Sigmoid colon (tissue), 7 donors: ENCODE measurements around the gene ZRSR2. TPM values are rescaled to one million over a fixed set of nuclear protein-coding genes. Genes with fewer than 3 reads are reported as not detected.
"Not testable (repeated sequence)": the region's sequence is repeated elsewhere in the genome, so short reads cannot be mapped to it uniquely, and the experiment has no call there.

Experiments used
- DNase-seq: peaks from one replicate; pipeline ENCODE4 v3.0.0-alpha.2; 2019
- H3K27ac ChIP-seq, 4 donors: fragments of 200-600 bp; sonication (generic); one replicate each; pipeline ENCODE4 v1.5.1; 2016 to 2019; ENCODE audit warnings: mild to moderate bottlenecking in 1 of 4
- H3K27me3 ChIP-seq, 3 donors: fragments of 200-600 bp; sonication (generic); one replicate each; pipeline ENCODE4 v1.5.1; 2019; ENCODE audit warnings: mild to moderate bottlenecking in 1 of 3
- H3K36me3 ChIP-seq, 4 donors: fragments of 200-600 bp; sonication (generic); one replicate each; pipeline ENCODE4 v1.5.1; 2016 to 2019
- H3K4me1 ChIP-seq, 4 donors: fragments of 200-600 bp; sonication (generic); one replicate each; pipeline ENCODE4 v1.5.1; 2017 to 2019
- H3K4me3 ChIP-seq, 4 donors: fragments of 200-600 bp; sonication (generic); one replicate each; pipeline ENCODE4 v1.5.1; 2017 to 2019; ENCODE audit warnings: mild to moderate bottlenecking in 2 of 4, moderate library complexity in 1 of 4
- H3K9me3 ChIP-seq, 4 donors: fragments of 200-600 bp in 3 of 4; sonication (generic) in 3 of 4; one replicate each; pipeline versions ENCODE4 v1.5.1 to v1.6.1; 2013 to 2019
- CTCF ChIP-seq, 4 experiments: fragments of 450-650 bp in 3 of 4; fragments of 200-600 bp in 1 of 4; IDR thresholded peaks; one replicate each; pipeline ENCODE4 v1.5.1; 2016 to 2019; ENCODE audit warnings: antibody characterized with exemption in 4 of 4, mild to moderate bottlenecking in 3 of 4, moderate library complexity in 2 of 4
- EP300 ChIP-seq, 4 donors: sonication (generic); formaldehyde crosslinking; IDR thresholded peaks; one replicate each; pipeline ENCODE4 v1.6.1; 2017; ENCODE audit warnings: antibody characterized with exemption in 4 of 4
- POLR2A ChIP-seq, 2 donors: fragments of 450-650 bp; IDR thresholded peaks; one replicate each; pipeline ENCODE4 v1.6.1; 2016; ENCODE audit warnings: antibody characterized with exemption in 2 of 2, mild to moderate bottlenecking in 2 of 2, moderate library complexity in 2 of 2
- POLR2AphosphoS5 ChIP-seq, 4 donors: sonication (generic); formaldehyde crosslinking; IDR thresholded peaks; one replicate each; pipeline ENCODE4 v1.6.1; 2017; ENCODE audit warnings: antibody characterized with exemption in 4 of 4
- WGBS, 2 donors: extraction: QIAGEN DNeasy Blood & Tissue Kit; methylation state at CpG; one replicate each; pipeline ENCODE4 v1.1.7; 2013; 5-methylcytosine and 5-hydroxymethylcytosine counted together
- intact Hi-C: fragments of 100-400 bp; cut with DNase I; formaldehyde crosslinking; loops from one replicate; pipeline ENCODE4 v1.15.1; 2023
- polyA plus RNA-seq, 3 donors: library from polyadenylated mRNA; stranded (reverse); fragments of 200-250 nt; gene quantifications; one replicate each; pipeline ENCODE4 v1.2.3, GENCODE V29; 2013
- total RNA-seq, 4 donors: library from RNA; depleted of rRNA; stranded (reverse); fragments of >200 nt; gene quantifications; one replicate each; pipeline ENCODE4 v1.1.0, GENCODE V29; 2016
- donor health status: healthy with polysubstance abuse.
- donor health status: Bipolar disorder and iron deficiency.
- donor health status: healthy.

Gene ZRSR2
- total RNA-seq (10 to 100 TPM in 2 of 4 donors, 1 to 10 TPM in 2; 6.8 to 13.8 (median 11.8) TPM), polyA plus RNA-seq (10 to 100 TPM in 2 of 3 donors, 1 to 10 TPM in 1; 8.6 to 15.6 (median 12.6) TPM)

- Histone ChIP-seq H3K36me3 (no peaks in the 10 kb centered on the region), H3K9me3 (no peaks in the 10 kb centered on the region), H3K4me3 (peak within 1 kb of the TSS; percentile 59 to 88 (median 63)), H3K27ac (peak within 1 kb of the TSS; percentile 80 to 90 (median 84)), H3K27me3 (no peaks in the 10 kb centered on the region), H3K4me1 (peaks cover 0 to 23% (median 4%) of the 10 kb centered on the region in 4 donors)
- DNase-seq = peak; percentile 92
- intact Hi-C loops = loop anchor here (1.0 kb wide), 3 partner anchors 53 to 103 kb away; no protein-coding TSS in a partner anchor
- no peak for TF ChIP-seq CTCF (IDR thresholded peaks at IDR 0.05)
- TF ChIP-seq POLR2AphosphoS5 (IDR thresholded peaks at IDR 0.05) = peak; percentile 74 to 88 (median 83)
- peak; percentile 46 to 48 for TF ChIP-seq POLR2A (IDR thresholded peaks at IDR 0.05)
- WGBS, 2 donors = 0% methylated on average over 55 of the region's 55 CpGs
Observed at GRCh38 chrX:15789979-15790768, at the start of gene ZRSR2. ZRSR2 (plus strand) TSS chrX:15790484; CDS start chrX:15790496, 12 bp downstream.

GRCh38 chrX:15744181-15744867 is 46.0 kb upstream of the ZRSR2 start:
- WGBS, 2 donors = 82 to 89% methylated on average over 9 of the region's 9 CpGs
- Histone ChIP-seq H3K27me3 (no peaks in the 10 kb centered on the region), H3K4me1 (peaks cover 0 to 2% (median under 1%) of the 10 kb centered on the region in 4 donors), H3K4me3 (no peak overlapping the region), H3K36me3 (no peaks in the 10 kb centered on the region), H3K9me3 (no peaks in the 10 kb centered on the region), H3K27ac (no peak overlapping the region)
- TF ChIP-seq POLR2AphosphoS5 (IDR thresholded peaks at IDR 0.05) (no peak), POLR2A (IDR thresholded peaks at IDR 0.05) (no peak), EP300 (IDR thresholded peaks at IDR 0.05) (no peak), CTCF (IDR thresholded peaks at IDR 0.05) (no peak)
- no peak for DNase-seq
- intact Hi-C loops = no loop called here

GRCh38 chrX:15745179-15745578 is 45.1 kb upstream of the ZRSR2 start:
- TF ChIP-seq POLR2AphosphoS5 (IDR thresholded peaks at IDR 0.05) (no peak), POLR2A (IDR thresholded peaks at IDR 0.05) (no peak), EP300 (IDR thresholded peaks at IDR 0.05) (no peak), CTCF (IDR thresholded peaks at IDR 0.05) (no peak)
- Histone ChIP-seq H3K27me3 (no peaks in the 10 kb centered on the region), H3K4me1 (peaks cover 0 to 11% (median 8%) of the 10 kb centered on the region in 4 donors), H3K27ac (no peak overlapping the region), H3K9me3 (no peaks in the 10 kb centered on the region), H3K4me3 (no peak overlapping the region), H3K36me3 (no peaks in the 10 kb centered on the region)
- intact Hi-C loops = no loop called here
- WGBS, 2 donors = 91 to 92% methylated on average over 4 of the region's 4 CpGs
- no peak for DNase-seq

- H3K27ac ChIP-seq, H3K9me3 ChIP-seq, H3K4me3 ChIP-seq, H3K27me3 ChIP-seq, intact Hi-C loops, H3K36me3 ChIP-seq, DNase-seq: not testable (repeated sequence)
- peaks cover 0 to 25% (median 16%) of the 10 kb centered on the region in 4 donors for H3K4me1 ChIP-seq
- 87 to 88% methylated on average over 6 of the region's 6 CpGs for whole genome bisulfite sequencing, 2 donors
Observed at GRCh38 chrX:15746651-15747050, 43.6 kb upstream of the ZRSR2 start.

GRCh38 chrX:15747626-15748173 is 42.6 kb upstream of the ZRSR2 start:
- Histone ChIP-seq H3K4me1 (peaks cover 0 to 30% (median 19%) of the 10 kb centered on the region in 4 donors), H3K27ac (no peak overlapping the region), H3K36me3 (no peaks in the 10 kb centered on the region), H3K9me3 (no peaks in the 10 kb centered on the region), H3K27me3 (no peaks in the 10 kb centered on the region), H3K4me3 (no peak overlapping the region)
- no peak for TF ChIP-seq EP300 (IDR thresholded peaks at IDR 0.05)
- no peak for TF ChIP-seq POLR2A (IDR thresholded peaks at IDR 0.05)
- no peak for TF ChIP-seq POLR2AphosphoS5 (IDR thresholded peaks at IDR 0.05)
- 94 to 95% methylated on average over 13 of the region's 13 CpGs for WGBS, 2 donors
- no peak for DNase-seq
- intact Hi-C loops = no loop called here
